DMS 273 (cell line): ENCODE measurements around the gene SYT3.
"Not testable (repeated sequence)": the region's sequence is repeated elsewhere in the genome, so short reads cannot be mapped to it uniquely, and the experiment has no call there.

Experiments
- DNase-seq: peaks from one replicate; lab custom pipeline; 2025; ENCODE audit not compliant: unreplicated experiment; lab: John Stamatoyannopoulos, UW

The SYT3 gene

GRCh38 chr19:50606059-50606836 is 33.4 kb downstream of the SYT3 start:
- not testable (repeated sequence) for DNase-seq

GRCh38 chr19:50604264-50605073 is 35.2 kb downstream of the SYT3 start:
- DNase-seq: not testable (repeated sequence)

GRCh38 chr19:50602935-50603334 is 36.7 kb downstream of the SYT3 start:
- no peak for DNase-seq

GRCh38 chr19:50602496-50602895 is 37.2 kb downstream of the SYT3 start:
- no peak for DNase-seq

GRCh38 chr19:50602089-50602422 is 37.6 kb downstream of the SYT3 start:
- no peak for DNase-seq

GRCh38 chr19:50601407-50602088 is 38.1 kb downstream of the SYT3 start:
- DNase-seq: no peak

GRCh38 chr19:50599427-50599826 is 40.3 kb downstream of the SYT3 start:
- no peak for DNase-seq

- DNase-seq: no peak
These were observed 49.5 kb downstream of the SYT3 start for GRCh38 chr19:50590191-50590590.

- not testable (repeated sequence) for DNase-seq
These were observed 57.7 kb downstream of the SYT3 start for GRCh38 chr19:50581795-50582660.

- DNase-seq: no peak
These were observed 58.6 kb downstream of the SYT3 start for GRCh38 chr19:50580970-50581634.

GRCh38 chr19:50580240-50580639 is 59.4 kb downstream of the SYT3 start:
- no peak for DNase-seq

- not testable (repeated sequence) for DNase-seq
These were observed 62.9 kb downstream of the SYT3 start for GRCh38 chr19:50576769-50577168.

GRCh38 chr19:50573741-50574461 is 65.8 kb downstream of the SYT3 start:
- no peak for DNase-seq
